Measurements from ENCODE around the gene MCUB. TPM values are rescaled to one million over a fixed set of nuclear protein-coding genes. Genes with fewer than 3 reads are reported as not detected.

Gene MCUB
- total and polyA plus RNA-seq, 7 donors: 4.2 to 18.0 (median 8.2) TPM

- DNase-seq: no peak
- Histone ChIP-seq H3K27me3 (no peaks in the 10 kb centered on the region), H3K27ac (no peak overlapping the region), H3K4me3 (no peak overlapping the region), H3K4me1 (no peaks in the 10 kb centered on the region), H3K9me3 (no peaks in the 10 kb centered on the region), H3K36me3 (peaks cover 0 to 30% (median 2%) of the 10 kb centered on the region in 4 donors)
- intact Hi-C loops (cut with DNase I): no loop called here
- no peak for TF ChIP-seq CTCF (IDR thresholded peaks at IDR 0.05)
- TF ChIP-seq POLR2A (IDR thresholded peaks at IDR 0.05): no peak
- no peak for TF ChIP-seq EP300 (IDR thresholded peaks at IDR 0.05)
- TF ChIP-seq POLR2AphosphoS5 (IDR thresholded peaks at IDR 0.05): no peak
Measured at GRCh38 chr4:109684727-109685126, 124.7 kb downstream of the MCUB start.

GRCh38 chr4:109690690-109691410 is 130.8 kb downstream of the MCUB start:
- Histone ChIP-seq H3K4me3 (no peak overlapping the region), H3K36me3 (peaks cover 0 to 77% (median 8%) of the 10 kb centered on the region in 4 donors), H3K27me3 (no peaks in the 10 kb centered on the region), H3K27ac (no peak overlapping the region), H3K9me3 (no peaks in the 10 kb centered on the region), H3K4me1 (no peaks in the 10 kb centered on the region)
- TF ChIP-seq EP300 (IDR thresholded peaks at IDR 0.05): no peak
- TF ChIP-seq CTCF (IDR thresholded peaks at IDR 0.05): no peak
- no peak for TF ChIP-seq POLR2AphosphoS5 (IDR thresholded peaks at IDR 0.05)
- no peak for TF ChIP-seq POLR2A (IDR thresholded peaks at IDR 0.05)
- DNase-seq: no peak
- WGBS, 2 donors: 65 to 70% methylated on average over 6 of the region's 6 CpGs
- intact Hi-C loops (cut with DNase I): no loop called here

GRCh38 chr4:109691411-109691920 is 131.4 kb downstream of the MCUB start:
- intact Hi-C loops (cut with DNase I): no loop called here

GRCh38 chr4:109698656-109699055 is 138.6 kb downstream of the MCUB start:
- TF ChIP-seq CTCF (IDR thresholded peaks at IDR 0.05) (no peak), EP300 (IDR thresholded peaks at IDR 0.05) (no peak), POLR2A (IDR thresholded peaks at IDR 0.05) (no peak), POLR2AphosphoS5 (IDR thresholded peaks at IDR 0.05) (no peak)
- no peak overlapping the region for H3K27ac ChIP-seq
- no peaks in the 10 kb centered on the region for H3K27me3 ChIP-seq

More at GRCh38 chr4:109691411-109691920, 131.4 kb downstream of the MCUB start:
- Histone ChIP-seq H3K27ac (no peak overlapping the region), H3K36me3 (peaks cover 4 to 78% (median 8%) of the 10 kb centered on the region in 4 donors), H3K4me1 (no peaks in the 10 kb centered on the region), H3K27me3 (no peaks in the 10 kb centered on the region), H3K9me3 (no peaks in the 10 kb centered on the region), H3K4me3 (no peak overlapping the region)
- 90 to 95% methylated on average over 1 of the region's 1 CpG for WGBS, 2 donors
- TF ChIP-seq EP300 (IDR thresholded peaks at IDR 0.05): no peak
- no peak for TF ChIP-seq CTCF (IDR thresholded peaks at IDR 0.05)
- no peak for TF ChIP-seq POLR2A (IDR thresholded peaks at IDR 0.05)
- TF ChIP-seq POLR2AphosphoS5 (IDR thresholded peaks at IDR 0.05): no peak
- no peak for DNase-seq

More at GRCh38 chr4:109698656-109699055, 138.6 kb downstream of the MCUB start:
- intact Hi-C loops (cut with DNase I): no loop called here
- H3K4me3 ChIP-seq: no peak overlapping the region
- 93% methylated on average over 1 of the region's 1 CpG for WGBS, 2 donors
- H3K4me1 ChIP-seq: peaks cover 0 to 14% (median 12%) of the 10 kb centered on the region in 4 donors
- H3K36me3 ChIP-seq: peaks cover 0 to 43% (median 9%) of the 10 kb centered on the region in 4 donors
- no peaks in the 10 kb centered on the region for H3K9me3 ChIP-seq
- DNase-seq: no peak
